SK-MEL-5 (cell line): ENCODE measurements around the gene IMPDH2. TPM values are rescaled to one million over a fixed set of nuclear protein-coding genes. Genes with fewer than 3 reads are reported as not detected.

ENCODE experiments used
- DNase-seq: peaks from one replicate; pipeline ENCODE4 v3.0.0-alpha.2; 2016; ENCODE audit warnings: low read depth, low spot score
- in situ Hi-C: cut with HindIII; loops from 2 replicates; pipeline ENCODE4 v1.10.0; 2016; ENCODE audit warnings: low sequenced_read_pairs, high pct_unique_total_duplicates, low pct_unique_long_range_greater_than_20kb
- small RNA-seq, 2 experiments: library from RNA; depleted of rRNA; stranded (forward); fragments of <200 nt; gene quantifications; one replicate each; pipeline ENCODE3, GENCODE V24; 2014
- total RNA-seq: library from RNA; depleted of rRNA; stranded (reverse); fragments of >200 nt; shearing (Covaris generic); gene quantifications from 2 replicates; pipeline ENCODE4 v1.2.3, GENCODE V29; 2014; rRNA removed

The IMPDH2 gene
- total RNA-seq, 1 experiment from 2014 or later = 511 TPM

DNA sequence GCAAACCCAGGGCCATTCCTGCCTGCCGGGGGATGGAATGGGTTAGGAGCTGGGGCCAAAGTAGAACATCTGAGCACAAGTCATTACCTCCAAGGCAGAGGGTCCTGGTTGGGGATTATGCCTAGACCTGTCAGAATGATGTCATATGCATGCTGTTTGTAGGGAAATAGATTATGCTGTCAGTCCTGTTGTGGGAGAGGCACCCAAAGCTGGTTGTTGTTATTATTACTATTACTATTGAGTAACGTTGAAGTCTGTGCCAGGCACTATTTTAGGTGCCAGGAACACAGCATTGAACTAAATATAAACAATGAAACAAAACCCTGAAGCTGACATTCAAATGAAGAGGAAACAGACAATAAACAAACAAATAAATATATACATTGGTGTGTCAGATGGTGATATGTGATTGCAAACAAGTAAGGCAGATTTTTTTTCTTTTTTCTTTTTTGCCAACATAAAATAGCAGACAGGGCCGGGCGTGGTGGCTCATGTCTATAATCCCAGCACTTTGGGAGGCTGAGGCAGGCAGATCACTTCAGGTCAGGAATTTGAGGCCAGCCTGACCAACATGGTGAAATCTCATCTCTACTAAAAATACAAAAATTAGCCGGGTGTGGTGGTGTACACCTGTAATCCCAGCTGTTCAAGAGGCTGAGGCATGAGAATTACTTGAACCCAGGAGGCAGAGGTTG is 37.2 kb downstream of the IMPDH2 start:
- in situ Hi-C loops = no loop called here
- DNase-seq = no peak

DNA sequence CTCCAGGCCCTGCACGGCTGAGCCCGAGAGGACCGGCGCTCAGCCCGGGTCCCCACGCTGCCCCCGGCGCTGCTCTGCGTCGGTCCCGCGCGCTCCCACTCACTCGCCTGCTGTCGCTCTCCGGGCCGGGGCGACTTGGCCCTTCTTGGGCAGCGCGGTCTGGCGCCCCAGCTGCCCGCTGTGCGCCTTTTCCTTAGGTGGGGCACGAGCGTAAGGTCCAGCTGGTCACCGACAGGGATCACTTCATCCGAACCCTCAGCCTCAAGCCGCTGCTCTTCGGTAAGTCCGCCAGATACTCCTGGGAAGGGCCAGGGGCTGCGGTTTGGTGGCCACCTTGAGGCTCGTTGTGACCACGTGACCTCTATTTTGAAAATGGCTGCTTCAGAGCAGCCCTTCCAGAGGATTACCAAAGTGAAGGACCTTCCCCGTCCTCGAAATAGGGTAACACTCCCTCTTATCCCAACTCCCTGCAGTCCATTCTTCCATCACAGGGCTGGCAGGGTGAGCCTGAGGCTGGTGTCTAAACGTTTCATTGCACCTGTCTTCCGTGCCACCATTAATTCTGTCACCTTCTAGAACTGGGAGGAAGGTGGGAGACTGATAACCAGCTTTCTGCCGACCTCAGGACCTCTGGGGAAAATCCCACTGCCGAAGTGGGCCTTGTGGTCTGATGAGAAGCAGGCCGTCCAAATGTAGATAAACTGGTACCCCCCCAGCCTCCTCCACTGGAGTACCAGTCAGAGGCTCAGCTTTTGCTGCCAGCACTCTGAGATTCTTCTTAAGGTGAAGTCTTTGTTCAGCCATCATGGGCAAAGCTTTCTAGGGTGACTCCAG is 38.3 kb downstream of the IMPDH2 start:
- no peak for DNase-seq
- in situ Hi-C loops = no loop called here

DNA sequence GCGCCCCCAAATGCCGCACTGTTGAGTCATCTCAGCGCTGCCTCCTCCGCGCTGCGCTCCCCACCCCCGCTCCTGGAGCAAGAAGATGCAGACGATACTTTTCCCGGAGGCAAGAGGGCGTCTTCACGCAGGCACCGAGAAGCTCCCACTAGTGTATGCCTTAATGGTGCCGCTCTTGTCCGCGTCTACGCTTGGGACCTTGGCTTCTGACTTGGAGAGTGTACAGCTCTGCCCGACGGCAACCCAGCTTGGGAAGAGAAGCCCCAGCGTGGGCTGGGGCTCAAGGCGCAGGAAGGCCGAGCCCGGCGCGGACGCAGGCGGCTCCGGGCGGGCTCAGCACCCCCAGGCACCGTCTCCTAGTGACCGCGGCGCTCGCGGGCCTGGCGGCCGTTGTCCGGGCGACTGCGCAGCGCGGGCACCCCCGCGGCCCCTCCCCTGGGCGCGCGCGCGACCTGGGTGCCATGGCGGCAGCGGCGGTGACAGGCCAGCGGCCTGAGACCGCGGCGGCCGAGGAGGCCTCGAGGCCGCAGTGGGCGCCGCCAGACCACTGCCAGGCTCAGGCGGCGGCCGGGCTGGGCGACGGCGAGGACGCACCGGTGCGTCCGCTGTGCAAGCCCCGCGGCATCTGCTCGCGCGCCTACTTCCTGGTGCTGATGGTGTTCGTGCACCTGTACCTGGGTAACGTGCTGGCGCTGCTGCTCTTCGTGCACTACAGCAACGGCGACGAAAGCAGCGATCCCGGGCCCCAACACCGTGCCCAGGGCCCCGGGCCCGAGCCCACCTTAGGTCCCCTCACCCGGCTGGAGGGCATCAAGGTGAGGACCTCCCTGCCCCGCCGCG is 39.2 kb downstream of the IMPDH2 start, which contains the start of gene P4HTM:
TSS of gene P4HTM (plus strand) at position 446 of the 840 bp plus-strand sequence. CDS start at position 462, 16 bp downstream.
- in situ Hi-C loops = no loop called here
- DNase-seq = no peak

DNA sequence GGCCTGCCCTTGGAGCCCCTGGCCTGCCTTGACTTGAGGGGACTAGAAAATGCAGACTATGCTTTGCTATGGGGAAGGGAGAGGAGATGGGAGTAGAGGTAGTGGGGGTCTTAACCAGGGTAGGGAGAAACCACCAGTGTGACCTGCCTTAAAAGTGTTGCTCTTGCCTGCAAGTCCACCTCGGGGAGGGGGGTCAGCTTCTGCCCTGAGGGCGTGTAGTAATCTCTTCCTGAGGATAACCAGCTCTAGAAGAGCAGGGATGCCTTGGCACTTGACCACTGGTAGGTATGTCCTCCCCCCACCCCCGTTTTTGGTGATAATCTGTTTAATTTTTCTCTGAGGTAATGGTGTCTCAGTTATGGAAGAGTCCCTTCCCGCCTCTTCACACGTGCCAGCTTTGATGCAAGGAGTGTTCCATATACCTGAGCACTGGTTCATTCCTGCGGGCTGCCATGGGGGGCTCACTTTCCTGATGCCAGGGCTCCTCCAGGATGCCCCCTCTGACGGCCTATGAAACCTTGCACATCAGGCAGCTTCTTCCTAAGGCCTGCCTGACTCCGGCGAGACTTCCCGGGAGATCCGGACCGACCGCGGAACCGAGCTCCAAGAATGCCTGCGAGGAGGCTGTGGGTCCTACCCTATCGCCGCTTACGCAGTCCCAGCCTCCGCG is 39.9 kb downstream of the IMPDH2 start:
- no peak for DNase-seq
- in situ Hi-C loops = no loop called here

DNA sequence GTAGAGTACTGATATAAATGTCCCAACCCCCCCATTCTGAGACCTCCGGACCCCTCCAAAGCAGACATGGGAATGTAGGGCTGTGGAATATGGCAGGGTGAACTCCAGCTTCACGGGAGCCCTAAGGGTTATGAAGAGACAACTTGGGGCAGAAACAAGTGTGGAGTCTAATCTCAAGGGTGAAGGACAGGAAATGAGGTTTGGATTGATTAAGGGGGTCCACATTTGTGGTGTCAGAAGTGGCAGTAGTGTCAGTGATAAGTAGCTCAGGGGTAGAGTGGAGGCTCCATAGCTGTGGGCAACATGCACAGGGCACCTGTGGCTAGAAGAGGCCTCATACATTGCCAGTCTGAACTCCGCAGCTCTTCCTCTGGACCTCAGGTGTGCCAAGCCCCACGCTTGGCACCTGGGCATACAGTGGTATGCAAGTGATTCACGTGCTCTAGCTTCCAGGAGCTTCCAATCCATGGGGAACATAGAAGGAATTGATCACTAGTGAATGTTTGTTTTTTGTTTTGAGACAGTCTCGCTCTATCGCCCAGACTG is 43.3 kb downstream of the IMPDH2 start:
- in situ Hi-C loops = no loop called here
- no peak for DNase-seq

DNA sequence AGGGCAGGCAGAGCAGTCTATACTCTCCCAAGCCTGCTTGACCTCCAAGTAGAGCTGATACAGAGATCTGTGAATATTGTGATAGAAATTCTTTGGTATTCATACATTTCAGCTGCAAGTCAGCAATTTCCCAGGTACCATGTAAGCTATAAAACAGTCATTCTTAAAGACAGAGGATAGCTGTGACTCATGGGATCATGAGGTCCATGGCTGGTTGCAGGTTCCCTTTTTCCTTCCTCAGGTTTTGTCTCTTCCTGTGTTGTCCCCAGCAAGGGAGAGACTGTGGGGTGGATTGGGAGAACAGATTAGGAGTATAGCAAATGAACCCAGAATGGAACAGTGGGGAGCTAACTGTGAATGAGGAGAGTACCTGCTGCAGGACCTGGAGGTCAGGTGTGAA is 44.5 kb downstream of the IMPDH2 start:
- DNase-seq = peak; percentile 12
- in situ Hi-C loops = no loop called here

DNA sequence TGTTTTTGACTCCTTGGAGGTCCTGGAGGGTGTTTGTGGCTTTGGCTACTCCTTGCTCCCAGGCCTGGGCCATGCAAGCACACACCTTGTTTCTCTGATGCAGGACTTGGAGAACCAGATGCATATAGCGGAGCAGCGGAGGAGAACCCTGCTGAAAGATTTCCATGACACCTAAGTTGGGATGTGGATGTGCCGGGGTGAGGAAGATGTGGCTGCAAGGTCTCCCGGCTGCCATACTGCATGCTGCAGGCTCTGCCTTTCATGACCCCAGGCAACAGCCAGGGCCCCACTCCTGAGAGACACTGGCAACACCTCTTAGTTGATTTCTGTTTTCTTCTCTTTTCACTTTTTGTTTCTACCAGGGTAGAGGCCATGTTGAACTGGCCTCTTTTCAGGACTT is 46.1 kb downstream of the IMPDH2 start:
- in situ Hi-C loops = no loop called here
- DNase-seq = no peak

DNA sequence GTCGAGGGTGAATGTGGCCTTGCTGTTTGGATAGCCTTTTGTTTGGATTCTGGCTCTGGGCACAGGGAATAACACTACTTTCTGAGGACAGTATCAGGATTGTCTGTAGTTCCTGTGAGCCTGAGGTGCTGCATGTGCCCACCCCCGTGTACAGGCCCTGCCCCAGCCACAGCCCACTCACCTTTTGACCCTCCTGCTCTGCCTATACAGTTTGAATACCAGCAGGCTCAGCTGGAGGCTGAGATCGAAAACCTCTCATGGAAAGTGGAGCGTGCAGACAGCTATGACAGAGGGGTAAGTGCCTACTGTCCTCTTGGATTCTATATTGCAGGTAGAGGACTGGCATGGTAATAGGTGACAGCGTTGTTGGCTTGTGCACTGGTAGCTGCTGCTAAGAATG is 46.5 kb downstream of the IMPDH2 start:
- no peak for DNase-seq
- in situ Hi-C loops = no loop called here

DNA sequence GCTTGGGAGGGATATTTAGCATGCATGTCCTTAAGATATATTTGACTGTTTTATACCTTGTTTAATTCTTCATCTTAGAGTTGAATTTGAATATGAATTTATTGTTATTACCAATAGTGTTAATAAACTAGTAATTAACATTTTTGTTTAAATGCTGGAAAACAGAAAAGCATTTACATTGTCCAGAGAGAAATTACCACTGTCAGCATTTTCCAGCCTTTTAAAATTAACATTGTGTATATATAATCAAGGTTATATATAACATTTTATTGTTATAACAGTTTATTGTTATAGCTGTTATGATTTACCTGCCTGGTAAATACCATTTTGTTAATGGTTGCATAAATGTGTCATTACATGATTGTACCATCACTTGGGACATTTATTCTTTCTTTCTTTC is 47.2 kb downstream of the IMPDH2 start:
- in situ Hi-C loops = no loop called here

DNA sequence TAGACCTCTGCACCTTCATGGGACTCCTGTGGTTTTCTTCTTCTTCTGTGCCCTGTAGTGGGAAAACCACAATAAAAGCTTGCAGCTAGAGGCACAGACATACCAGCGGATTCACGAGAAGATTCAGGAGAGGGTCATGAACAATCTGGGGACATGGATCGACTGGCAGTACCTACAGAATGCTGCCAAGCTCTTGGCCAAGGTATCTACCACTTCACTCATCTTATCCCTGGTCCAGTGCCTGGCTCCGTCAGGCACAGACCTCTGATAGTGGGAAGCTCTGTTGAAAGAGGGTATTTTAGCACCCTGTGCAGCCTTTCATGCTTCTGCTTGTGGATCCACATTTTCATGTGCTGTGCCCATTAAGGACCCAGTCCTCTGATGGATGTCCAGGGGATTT is 48.9 kb downstream of the IMPDH2 start:
- no peak for DNase-seq
- in situ Hi-C loops = no loop called here

More for the DNA sequence above, 47.2 kb downstream of the IMPDH2 start:
- no peak for DNase-seq

DNA sequence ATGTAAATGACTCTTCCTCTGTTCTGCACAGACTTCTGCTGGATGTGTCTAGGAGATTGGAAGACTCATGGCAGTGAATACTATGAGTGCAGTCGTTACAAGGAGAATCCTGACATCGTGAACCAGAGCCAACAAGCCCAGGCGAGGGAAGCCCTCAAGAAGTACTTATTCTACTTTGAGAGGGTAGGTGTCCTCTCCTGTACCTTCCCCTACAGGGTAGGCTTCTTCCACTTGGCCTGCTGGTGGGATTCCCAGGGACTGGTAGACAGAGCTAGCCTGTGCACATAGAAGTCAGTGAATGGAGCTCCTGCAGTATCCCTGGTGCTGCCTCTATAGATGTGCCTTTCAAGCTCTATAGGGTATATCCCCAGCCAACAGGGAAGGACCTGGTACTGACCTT is 49.7 kb downstream of the IMPDH2 start:
- DNase-seq = no peak
- in situ Hi-C loops = no loop called here

Small RNA genes within 50 kb of the gene (small RNA-seq; reads per million reads assigned to genes)
- 121 to 7,429 reads per million in 2 experiments for gene MIR191
- gene MIR425 = 0.39 to 34.0 reads per million in 2 experiments

Other genes starting within 250 kb of the IMPDH2 start
- 34.9 and 35.1 TPM in 2 replicates for gene PRKAR2A, start 181.5 kb downstream of the IMPDH2 start, total RNA-seq
- gene SLC25A20, start 130.5 kb downstream of the IMPDH2 start, total RNA-seq = 21.4 and 26.5 TPM in 2 replicates
- 138 and 143 TPM in 2 replicates for gene ARIH2, start 110.6 kb downstream of the IMPDH2 start, total RNA-seq
- not detected in 2 replicates for gene P4HTM, start 39.2 kb downstream of the IMPDH2 start, total RNA-seq
- gene WDR6, start 22.0 kb downstream of the IMPDH2 start, total RNA-seq = 25.7 and 27.3 TPM in 2 replicates
- gene DALRD3, start 10.8 kb downstream of the IMPDH2 start, total RNA-seq = 35.6 and 41.5 TPM in 2 replicates
- 174 and 216 TPM in 2 replicates for gene NDUFAF3, start 7.3 kb downstream of the IMPDH2 start, total RNA-seq
- 58.0 and 75.3 TPM in 2 replicates for gene QRICH1, start 64.7 kb upstream of the IMPDH2 start, total RNA-seq
- gene QARS1, start 75.4 kb upstream of the IMPDH2 start, total RNA-seq = 228 and 236 TPM in 2 replicates
- gene USP19, start 91.4 kb upstream of the IMPDH2 start, total RNA-seq = 63.3 and 66.0 TPM in 2 replicates
- 43.6 and 45.1 TPM in 2 replicates for gene LAMB2, start 103.7 kb upstream of the IMPDH2 start, total RNA-seq
- gene CCDC71, start 136.9 kb upstream of the IMPDH2 start, total RNA-seq = 25.3 and 25.5 TPM in 2 replicates
- gene KLHDC8B, start 142.2 kb upstream of the IMPDH2 start, total RNA-seq = 12.2 and 15.8 TPM in 2 replicates
- gene C3orf62, start 247.8 kb upstream of the IMPDH2 start, total RNA-seq = 1.7 and 2.1 TPM in 2 replicates